Esophagus muscularis mucosa (tissue), 4 donors: Measurements from ENCODE around the gene SMAD9. TPM values are rescaled to one million over a fixed set of nuclear protein-coding genes. Genes with fewer than 3 reads are reported as not detected.

Experiments used
- DNase-seq: peaks from one replicate; pipeline ENCODE4 v3.0.0-alpha.2; 2017; ENCODE audit errors: extremely low spot score
- H3K27ac ChIP-seq, 4 donors: fragments of 200-600 bp; sonication (generic); replicated peaks in 1 of 4; 1 replicate in 3 of 4; 2 replicates in 1 of 4; pipeline ENCODE4 v1.5.1; 2016 to 2019; ENCODE audit warnings: mild to moderate bottlenecking in 1 of 4
- H3K27me3 ChIP-seq, 4 donors: fragments of 200-600 bp; sonication (generic); one replicate each; pipeline versions ENCODE4 v1.5.1 to v1.6.0; 2016 to 2019
- H3K36me3 ChIP-seq, 4 donors: fragments of 200-600 bp; sonication (generic); one replicate each; pipeline ENCODE4 v1.5.1; 2016 to 2019
- H3K4me1 ChIP-seq, 4 donors: fragments of 200-600 bp; sonication (generic); one replicate each; pipeline ENCODE4 v1.5.1; 2016 to 2019
- H3K4me3 ChIP-seq, 4 donors: fragments of 200-600 bp; sonication (generic); 1 replicate in 2 of 4; 2 replicates in 2 of 4; pipeline ENCODE4 v1.5.1; 2016 to 2019; ENCODE audit warnings: mild to moderate bottlenecking in 4 of 4, moderate library complexity in 1 of 4
- H3K9me3 ChIP-seq, 4 donors: fragments of 200-600 bp; sonication (generic); 1 replicate in 3 of 4; 2 replicates in 1 of 4; pipeline ENCODE4 v1.5.1; 2016 to 2019
- EP300 ChIP-seq: sonication (generic); formaldehyde crosslinking; IDR thresholded peaks from one replicate; pipeline ENCODE4 v1.6.1; 2017; ENCODE audit warnings: antibody characterized with exemption
- POLR2A ChIP-seq: fragments of 450-650 bp; IDR thresholded peaks from one replicate; pipeline ENCODE4 v1.6.1; 2017; ENCODE audit warnings: antibody characterized with exemption, moderate library complexity, mild to moderate bottlenecking, low read depth
- POLR2AphosphoS5 ChIP-seq, 2 donors: sonication (generic); formaldehyde crosslinking; IDR thresholded peaks; one replicate each; pipeline ENCODE4 v1.6.1; 2017; ENCODE audit warnings: antibody characterized with exemption in 2 of 2
- WGBS: methylation state at CpG from one replicate; pipeline ENCODE4 v1.1.5; 2018; 5-methylcytosine and 5-hydroxymethylcytosine counted together
- intact Hi-C: fragments of 100-400 bp; cut with DNase I; formaldehyde crosslinking; loops from one replicate; pipeline ENCODE4 v1.15.1; 2023
- total RNA-seq, 4 donors: library from RNA; depleted of rRNA; stranded (reverse); fragments of >200 nt; gene quantifications; one replicate each; pipeline versions ENCODE4 v1.1.0 to v1.2.1, GENCODE V29; 2016
- TF ChIP-seq, protein P1 (sequence below), 3 experiments: fragments of 200-600 bp in 2 of 3; fragments of 450-650 bp in 1 of 3; sonication (generic) in 2 of 3; IDR thresholded peaks; one replicate each; pipeline ENCODE4 v1.5.1; 2017 to 2019; ENCODE audit warnings: antibody characterized with exemption in 3 of 3, mild to moderate bottlenecking in 2 of 3, moderate library complexity in 1 of 3

The SMAD9 gene
- total RNA-seq, 4 donors from 2014 or later = 44.0 to 108 (median 69.0) TPM

DNA sequence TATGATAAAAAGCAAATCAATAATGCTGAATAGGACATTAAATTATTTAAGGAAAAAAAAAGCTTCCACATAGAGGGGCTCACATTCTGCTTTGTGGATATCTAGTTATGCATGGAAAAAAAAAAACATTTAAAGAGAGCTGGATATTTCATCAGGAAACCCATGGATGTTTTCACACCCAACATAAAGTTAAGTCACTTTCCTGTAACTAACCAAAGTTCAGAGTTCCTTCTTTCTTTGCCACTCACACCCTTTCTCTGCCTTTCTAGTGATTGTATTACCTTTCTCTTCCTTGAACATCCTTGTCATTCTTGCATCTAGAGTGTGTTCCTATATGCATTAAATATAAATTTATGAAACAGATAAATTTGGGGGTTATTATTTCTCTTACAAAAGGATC lies 53.8 kb downstream of the SMAD9 start:
- peaks cover 9 to 77% (median 22%) of the 10 kb centered on the region in 4 donors for H3K36me3 ChIP-seq
- intact Hi-C loops = no loop called here

DNA sequence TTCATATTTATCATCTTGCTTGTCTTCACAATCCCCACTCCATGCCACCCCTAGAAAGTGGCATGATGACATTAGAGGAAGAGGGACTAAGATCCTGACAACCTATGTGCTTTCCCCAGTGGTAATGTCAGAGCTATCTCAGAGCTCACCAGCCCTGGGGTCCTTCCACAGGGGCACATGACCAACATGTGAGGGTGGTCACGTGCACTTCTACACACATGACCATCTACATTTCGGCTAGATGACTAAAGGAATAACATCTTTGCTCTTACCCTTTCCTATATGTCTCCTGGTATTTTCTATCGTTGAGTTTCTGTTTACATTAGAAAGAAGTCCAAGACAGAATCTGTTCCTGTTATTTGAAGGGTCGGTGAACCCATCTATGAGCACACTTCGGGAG lies 54.8 kb downstream of the SMAD9 start:
- Histone ChIP-seq H3K27ac (no peak overlapping the region), H3K36me3 (peaks cover 9 to 68% (median 22%) of the 10 kb centered on the region in 4 donors), H3K4me3 (no peak overlapping the region), H3K4me1 (peaks cover 0 to 11% (median 7%) of the 10 kb centered on the region in 4 donors), H3K27me3 (no peaks in the 10 kb centered on the region), H3K9me3 (no peaks in the 10 kb centered on the region)
- TF ChIP-seq POLR2AphosphoS5 (IDR thresholded peaks at IDR 0.05) = no peak
- no peak for TF ChIP-seq EP300
- TF ChIP-seq POLR2A = no peak
- TF ChIP-seq, protein P1, sequence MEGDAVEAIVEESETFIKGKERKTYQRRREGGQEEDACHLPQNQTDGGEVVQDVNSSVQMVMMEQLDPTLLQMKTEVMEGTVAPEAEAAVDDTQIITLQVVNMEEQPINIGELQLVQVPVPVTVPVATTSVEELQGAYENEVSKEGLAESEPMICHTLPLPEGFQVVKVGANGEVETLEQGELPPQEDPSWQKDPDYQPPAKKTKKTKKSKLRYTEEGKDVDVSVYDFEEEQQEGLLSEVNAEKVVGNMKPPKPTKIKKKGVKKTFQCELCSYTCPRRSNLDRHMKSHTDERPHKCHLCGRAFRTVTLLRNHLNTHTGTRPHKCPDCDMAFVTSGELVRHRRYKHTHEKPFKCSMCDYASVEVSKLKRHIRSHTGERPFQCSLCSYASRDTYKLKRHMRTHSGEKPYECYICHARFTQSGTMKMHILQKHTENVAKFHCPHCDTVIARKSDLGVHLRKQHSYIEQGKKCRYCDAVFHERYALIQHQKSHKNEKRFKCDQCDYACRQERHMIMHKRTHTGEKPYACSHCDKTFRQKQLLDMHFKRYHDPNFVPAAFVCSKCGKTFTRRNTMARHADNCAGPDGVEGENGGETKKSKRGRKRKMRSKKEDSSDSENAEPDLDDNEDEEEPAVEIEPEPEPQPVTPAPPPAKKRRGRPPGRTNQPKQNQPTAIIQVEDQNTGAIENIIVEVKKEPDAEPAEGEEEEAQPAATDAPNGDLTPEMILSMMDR (IDR thresholded peaks at IDR 0.05) = no peak
- DNase-seq = no peak
- 97% methylated on average over 5 of the region's 5 CpGs for WGBS
- intact Hi-C loops = no loop called here

More for the DNA sequence above, 53.8 kb downstream of the SMAD9 start:
- Histone ChIP-seq H3K27ac (no peak overlapping the region), H3K4me1 (peaks cover 0 to 11% (median 7%) of the 10 kb centered on the region in 4 donors), H3K9me3 (no peaks in the 10 kb centered on the region), H3K27me3 (no peaks in the 10 kb centered on the region), H3K4me3 (no peak overlapping the region)
- TF ChIP-seq, protein P1 (IDR thresholded peaks at IDR 0.05) = no peak
- TF ChIP-seq POLR2A (no peak), EP300 (no peak), POLR2AphosphoS5 (IDR thresholded peaks at IDR 0.05) (no peak)
- DNase-seq = no peak

DNA sequence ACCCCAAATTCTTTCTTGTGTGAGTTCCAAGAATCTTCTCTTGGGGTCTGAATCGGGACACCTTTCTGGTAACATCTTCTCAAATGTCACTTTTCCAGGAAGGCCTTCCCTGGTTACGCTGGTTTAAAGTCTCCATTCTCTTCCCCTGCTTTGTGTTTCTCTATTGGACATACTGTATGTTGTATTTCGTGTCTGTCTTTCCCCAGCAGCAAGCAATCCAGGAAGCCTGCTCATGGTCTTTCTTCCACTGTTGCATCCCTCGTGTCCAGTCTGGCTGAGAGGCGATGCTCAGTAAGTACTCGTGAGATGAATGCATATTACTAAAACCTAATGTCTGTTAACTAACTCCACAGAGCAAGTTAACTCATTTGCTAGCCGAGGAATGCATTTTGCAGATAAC lies 57.3 kb downstream of the SMAD9 start:
- no peak for DNase-seq
- H3K9me3 ChIP-seq = no peaks in the 10 kb centered on the region
- intact Hi-C loops = no loop called here
- H3K4me1 ChIP-seq = peaks cover 0 to 12% (median 8%) of the 10 kb centered on the region in 4 donors
- H3K4me3 ChIP-seq = no peak overlapping the region
- H3K27ac ChIP-seq = peak overlapping the region in 1 of 4 donors; percentile 62
- no peaks in the 10 kb centered on the region for H3K27me3 ChIP-seq
- TF ChIP-seq POLR2A = no peak
- TF ChIP-seq, protein P1 (IDR thresholded peaks at IDR 0.05) = no peak
- 85% methylated on average over 7 of the region's 7 CpGs for WGBS
- peaks cover 9 to 56% (median 17%) of the 10 kb centered on the region in 4 donors for H3K36me3 ChIP-seq

DNA sequence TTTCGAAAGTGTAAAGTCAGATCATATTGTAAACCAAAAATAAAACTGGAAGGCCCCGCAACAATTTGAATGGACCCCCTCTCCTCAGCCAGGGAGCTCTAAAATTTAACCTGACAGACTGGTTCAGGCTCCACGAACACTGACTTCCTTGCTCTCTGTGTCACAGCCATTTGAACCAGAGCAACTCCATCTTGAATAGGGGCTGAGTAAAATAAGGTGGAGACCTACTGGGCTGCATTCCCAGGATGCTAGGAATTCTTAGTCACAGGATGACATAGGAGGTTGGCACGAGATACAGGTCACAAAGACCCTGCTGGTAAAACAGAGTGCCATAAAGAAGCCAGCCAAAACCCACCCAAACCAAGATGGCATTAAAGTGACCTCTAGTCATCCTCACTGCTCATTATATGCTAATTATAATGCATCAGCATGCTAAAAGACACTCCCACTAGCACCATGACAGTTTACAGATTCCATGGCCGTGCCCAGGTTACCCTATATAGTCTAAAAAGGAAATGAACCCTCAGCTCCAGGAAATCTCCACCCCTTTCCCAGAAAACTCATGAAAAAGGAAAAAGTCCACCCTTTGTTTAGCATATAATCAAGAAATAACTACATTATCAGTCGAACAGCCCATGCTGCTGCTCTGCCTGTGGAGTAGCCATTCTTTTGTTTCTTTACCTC lies 57.9 kb downstream of the SMAD9 start:
- WGBS = 79% methylated on average over 6 of the region's 6 CpGs
- TF ChIP-seq, protein P1 (IDR thresholded peaks at IDR 0.05) = no peak
- TF ChIP-seq POLR2A = no peak
- no peak for TF ChIP-seq POLR2AphosphoS5 (IDR thresholded peaks at IDR 0.05)
- no peak for TF ChIP-seq EP300
- Histone ChIP-seq H3K4me1 (peaks cover 0 to 12% (median 8%) of the 10 kb centered on the region in 4 donors), H3K36me3 (peaks cover 9 to 57% (median 15%) of the 10 kb centered on the region in 4 donors), H3K27me3 (no peaks in the 10 kb centered on the region), H3K27ac (peak overlapping the region in 2 of 4 donors; percentile 34 to 62), H3K9me3 (no peaks in the 10 kb centered on the region), H3K4me3 (no peak overlapping the region)
- intact Hi-C loops = no loop called here
- no peak for DNase-seq
